BJ (cell line): ENCODE results near the gene NPTN. TPM values are rescaled to one million over a fixed set of nuclear protein-coding genes. Genes with fewer than 3 reads are reported as not detected.

Experiments
- CTCF ChIA-PET: fragments of 350-600 bp; formaldehyde crosslinking; extraction: SDS; loops from one replicate; lab custom pipeline; 2021; ENCODE audit warnings: antibody characterized with exemption, inconsistent platforms; lab: Yijun Ruan, JAX
- POLR2A ChIA-PET: fragments of 300-600 bp; sonication (Branson Sonifier 250); formaldehyde crosslinking; extraction: SDS; loops from one replicate; lab custom pipeline; 2021; ENCODE audit warnings: antibody characterized with exemption; lab: Charles Lee
- DNase-seq: peaks from one replicate; pipeline ENCODE4 v3.0.0-alpha.2; 2011; ENCODE audit warnings: low read depth
- H3K27me3 ChIP-seq: 2 replicates; pipeline ENCODE4 v1.6.0; 2011; ENCODE audit warnings: low read length; ENCODE audit not compliant: control insufficient read depth, insufficient read depth
- H3K36me3 ChIP-seq: 2 replicates; pipeline ENCODE4 v1.5.1; 2011; ENCODE audit warnings: low read length; ENCODE audit not compliant: control insufficient read depth, insufficient read depth
- H3K4me3 ChIP-seq: 2 replicates; pipeline ENCODE4 v1.5.1; 2011; ENCODE audit warnings: low read depth, mild to moderate bottlenecking, control low read depth, low read length
- polyA plus RNA-seq: library from polyadenylated mRNA; depleted of rRNA; stranded (reverse); fragments of >200 nt; gene quantifications from 2 replicates; pipeline ENCODE4 v1.2.3, GENCODE V29; 2011
- TF ChIP-seq, protein P1 (sequence below): IDR thresholded peaks from 2 replicates; pipeline ENCODE4 v1.5.1; 2011; ENCODE audit warnings: low read depth, mild to moderate bottlenecking, control low read depth, inconsistent platforms, low read length, moderate library complexity; ENCODE audit not compliant: insufficient read depth

The NPTN gene
- polyA plus RNA-seq, 1 experiment = 406 TPM

DNA sequence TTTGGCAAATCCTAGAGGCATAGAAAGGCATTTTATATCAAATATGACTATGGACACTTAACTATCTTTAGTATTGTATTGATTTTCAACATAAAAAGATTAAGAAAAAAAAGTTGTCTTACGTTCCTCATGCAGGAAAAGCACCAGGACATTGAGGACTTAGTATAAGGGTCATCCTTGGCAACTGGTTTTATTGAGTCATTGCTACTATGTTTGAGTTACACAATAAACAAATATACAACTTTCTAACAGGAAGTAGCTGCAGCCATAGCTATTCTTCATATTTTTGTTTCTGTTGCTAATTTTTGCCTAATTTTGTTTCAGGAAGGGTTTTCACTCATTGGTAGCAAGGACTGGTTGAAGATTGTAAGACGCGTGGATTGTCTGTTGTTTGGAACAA, 93.0 kb downstream of the NPTN start:
- no peak overlapping the region for H3K4me3 ChIP-seq
- DNase-seq = no peak
- POLR2A ChIA-PET = no interaction called here
- CTCF ChIA-PET = interaction anchor here (0.6 to 1.0 kb wide), 2 partner anchors 10 to 14 kb away, joined by 3 to 4 read pairs; no protein-coding TSS in a partner anchor
- no peaks in the 10 kb centered on the region for H3K27me3 ChIP-seq
- no peaks in the 10 kb centered on the region; the same call in 1 of the 2 replicates for H3K36me3 ChIP-seq
- TF ChIP-seq, protein P1, sequence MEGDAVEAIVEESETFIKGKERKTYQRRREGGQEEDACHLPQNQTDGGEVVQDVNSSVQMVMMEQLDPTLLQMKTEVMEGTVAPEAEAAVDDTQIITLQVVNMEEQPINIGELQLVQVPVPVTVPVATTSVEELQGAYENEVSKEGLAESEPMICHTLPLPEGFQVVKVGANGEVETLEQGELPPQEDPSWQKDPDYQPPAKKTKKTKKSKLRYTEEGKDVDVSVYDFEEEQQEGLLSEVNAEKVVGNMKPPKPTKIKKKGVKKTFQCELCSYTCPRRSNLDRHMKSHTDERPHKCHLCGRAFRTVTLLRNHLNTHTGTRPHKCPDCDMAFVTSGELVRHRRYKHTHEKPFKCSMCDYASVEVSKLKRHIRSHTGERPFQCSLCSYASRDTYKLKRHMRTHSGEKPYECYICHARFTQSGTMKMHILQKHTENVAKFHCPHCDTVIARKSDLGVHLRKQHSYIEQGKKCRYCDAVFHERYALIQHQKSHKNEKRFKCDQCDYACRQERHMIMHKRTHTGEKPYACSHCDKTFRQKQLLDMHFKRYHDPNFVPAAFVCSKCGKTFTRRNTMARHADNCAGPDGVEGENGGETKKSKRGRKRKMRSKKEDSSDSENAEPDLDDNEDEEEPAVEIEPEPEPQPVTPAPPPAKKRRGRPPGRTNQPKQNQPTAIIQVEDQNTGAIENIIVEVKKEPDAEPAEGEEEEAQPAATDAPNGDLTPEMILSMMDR = no peak

DNA sequence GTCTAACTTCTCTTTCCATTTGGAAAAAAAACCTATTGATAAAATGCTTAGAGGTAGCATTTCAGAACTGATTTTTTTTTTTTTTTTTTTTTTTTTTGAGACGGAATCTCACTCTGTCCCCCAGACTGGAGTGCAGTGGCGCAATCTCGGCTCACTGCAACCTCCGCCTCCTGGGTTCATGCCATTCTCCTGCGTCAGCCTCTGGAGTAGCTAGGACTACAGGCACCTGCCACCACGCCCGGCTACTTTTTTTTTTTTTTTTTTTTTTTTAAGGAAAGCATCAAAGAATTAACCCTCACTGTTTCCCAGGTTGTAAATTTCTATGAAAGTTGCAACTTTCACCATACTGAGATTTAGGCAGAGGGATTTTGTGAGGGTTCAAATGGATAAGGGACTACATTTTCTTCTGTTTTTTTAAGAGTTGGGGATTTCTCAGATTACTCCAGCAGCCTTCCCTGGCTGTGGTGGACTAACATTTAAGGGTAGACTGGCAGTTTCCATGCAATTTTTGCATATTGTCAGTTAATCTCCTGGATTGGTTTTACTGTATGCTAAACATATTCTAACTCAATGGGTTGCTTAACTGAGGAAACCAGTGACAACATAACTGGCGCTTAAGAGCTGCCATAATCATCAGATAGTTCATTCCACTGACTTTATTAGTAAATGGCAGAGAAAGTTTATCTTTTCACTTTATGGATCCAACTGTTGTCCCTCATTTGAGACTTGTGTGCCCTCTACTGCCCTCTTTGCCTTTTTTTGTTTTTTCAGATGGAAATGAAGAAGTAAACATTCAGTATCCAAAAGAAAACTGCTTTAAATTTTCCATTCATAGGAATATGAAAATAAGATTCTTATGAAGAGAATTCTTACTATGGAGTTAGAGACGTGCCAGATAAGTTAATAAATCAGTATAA, 93.7 kb downstream of the NPTN start:
- no peak overlapping the region for H3K4me3 ChIP-seq
- TF ChIP-seq, protein P1 = no peak
- DNase-seq = no peak
- no peaks in the 10 kb centered on the region for H3K27me3 ChIP-seq
- H3K36me3 ChIP-seq = no peaks in the 10 kb centered on the region
- ChIA-PET CTCF (interaction anchor here (0.6 to 1.0 kb wide), 2 partner anchors 9 to 13 kb away, joined by 3 to 4 read pairs; no protein-coding TSS in a partner anchor), POLR2A (no interaction called here)

DNA sequence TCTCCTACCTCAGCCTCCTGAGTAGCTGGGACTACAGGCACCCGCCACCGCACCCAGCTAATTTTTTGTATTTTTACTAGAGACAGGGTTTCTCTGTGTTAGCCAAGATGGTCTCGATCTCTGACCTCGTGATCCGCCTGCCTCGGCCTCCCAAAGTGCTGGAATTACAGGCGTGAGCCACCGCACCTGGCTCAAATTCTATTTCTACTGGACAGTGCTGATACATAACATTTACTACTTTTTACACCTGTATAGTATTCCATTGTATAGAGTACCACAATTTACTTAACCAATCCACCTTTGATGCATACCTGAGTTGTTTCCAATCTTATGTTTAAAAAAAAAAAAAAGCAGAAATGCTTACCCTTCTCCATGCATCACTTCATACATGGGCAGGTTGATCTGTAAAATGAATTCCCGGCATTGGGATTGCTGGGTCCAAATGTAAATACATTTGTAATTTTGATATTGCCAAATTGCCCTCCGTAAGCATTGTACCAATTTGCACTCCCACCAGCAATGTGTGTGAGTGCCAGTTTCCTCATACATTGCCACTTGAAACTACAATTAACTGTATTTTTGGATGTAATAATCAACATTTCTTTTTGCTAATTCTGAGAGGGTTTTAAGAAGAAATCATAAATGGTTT, 94.5 kb downstream of the NPTN start:
- no peaks in the 10 kb centered on the region for H3K36me3 ChIP-seq
- DNase-seq = no peak
- no peak overlapping the region for H3K4me3 ChIP-seq
- CTCF ChIA-PET = no interaction called here
- no peaks in the 10 kb centered on the region for H3K27me3 ChIP-seq
- POLR2A ChIA-PET = no interaction called here
- TF ChIP-seq, protein P1 = no peak

DNA sequence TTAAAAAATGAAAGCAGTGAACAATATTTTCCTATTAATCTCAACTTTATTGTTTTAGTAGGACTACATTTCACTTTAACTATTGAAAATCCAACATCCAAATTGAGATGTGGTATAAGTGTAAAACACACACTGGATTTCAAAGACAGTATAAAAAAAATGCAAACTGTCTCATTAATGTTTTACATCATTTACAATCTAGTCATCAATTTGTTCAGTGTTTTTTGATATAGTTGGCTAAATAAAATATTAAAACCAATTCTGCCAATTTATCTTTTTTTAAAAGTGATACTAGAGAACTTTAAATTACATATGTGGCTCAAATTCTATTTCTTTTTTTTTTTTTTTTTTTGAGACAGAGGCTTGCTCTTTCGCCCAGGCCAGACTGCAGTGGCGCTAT, 95.1 kb downstream of the NPTN start:
- no peaks in the 10 kb centered on the region for H3K36me3 ChIP-seq
- no peaks in the 10 kb centered on the region for H3K27me3 ChIP-seq
- POLR2A ChIA-PET = no interaction called here
- CTCF ChIA-PET = interaction anchor here (0.7 kb wide), 1 partner anchor 141 kb away, joined by 3 read pairs; no protein-coding TSS in a partner anchor
- TF ChIP-seq, protein P1 = no peak
- no peak for DNase-seq
- H3K4me3 ChIP-seq = no peak overlapping the region

DNA sequence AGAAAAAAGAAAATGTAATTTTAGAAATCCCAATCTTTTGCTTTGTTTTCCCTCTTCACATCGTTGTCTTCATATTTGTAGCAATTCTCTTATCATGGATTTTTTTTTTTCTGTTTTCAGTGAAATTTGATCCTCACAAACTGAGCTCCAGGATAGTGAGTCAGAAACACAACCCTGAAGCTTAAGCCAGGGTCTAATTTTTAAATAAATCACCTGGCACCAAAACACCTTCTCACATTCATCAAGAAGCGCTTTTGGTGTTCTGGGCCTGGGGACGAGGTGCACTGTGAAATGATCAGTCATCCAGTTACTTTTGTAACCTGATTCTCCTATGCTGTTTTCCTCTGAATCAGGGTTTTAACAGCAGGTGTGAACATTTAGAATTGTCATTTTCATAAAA, 102.5 kb downstream of the NPTN start:
- Histone ChIP-seq H3K27me3 (no peaks in the 10 kb centered on the region), H3K4me3 (no peak overlapping the region), H3K36me3 (no peaks in the 10 kb centered on the region)
- ChIA-PET CTCF (interaction anchor here (0.7 to 1.4 kb wide), 3 partner anchors 10 to 107 kb away, joined by 3 to 4 read pairs (median 3); no protein-coding TSS in a partner anchor), POLR2A (no interaction called here)
- TF ChIP-seq, protein P1 = no peak
- DNase-seq = no peak
